ENCODE results near the gene PHF14.

The PHF14 gene

DNA sequence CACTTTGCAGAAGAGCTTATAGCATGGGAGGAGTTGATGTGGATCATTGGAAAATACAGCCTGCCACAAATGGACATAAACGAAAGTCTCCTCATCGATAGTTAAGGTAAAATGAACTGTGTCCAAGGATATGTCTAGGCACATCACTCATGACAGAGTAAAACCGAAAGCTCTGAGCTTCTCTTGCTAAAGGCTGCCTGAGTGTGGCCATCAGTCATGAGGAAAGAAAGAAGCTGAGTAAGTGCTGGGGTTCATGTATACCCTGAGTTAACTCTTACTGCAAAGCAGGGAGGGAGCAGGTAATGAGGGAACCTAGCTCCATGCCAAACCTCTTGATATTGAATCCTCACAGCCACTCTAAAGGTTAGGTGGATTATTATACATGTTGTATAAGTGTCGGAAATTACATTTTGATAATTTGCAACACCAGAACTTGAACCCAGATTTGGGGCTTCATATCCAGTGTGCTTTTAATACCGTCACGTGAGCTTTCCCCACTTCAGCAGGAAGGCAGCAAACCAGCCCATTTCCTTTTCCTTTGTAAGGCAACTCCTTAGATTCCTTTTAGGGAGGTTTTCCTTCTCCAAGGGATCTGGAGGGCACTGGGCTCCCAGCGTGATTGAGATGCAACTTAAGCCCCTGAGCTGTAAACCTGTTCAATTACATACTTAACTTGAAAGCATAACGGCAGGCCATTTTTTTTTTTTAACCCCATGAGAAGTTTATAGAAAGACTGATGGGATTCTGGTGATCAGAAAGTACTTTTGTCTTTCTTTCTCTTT lies 215.0 kb downstream of the PHF14 start:
- H3K9me3 ChIP-seq (ENCODE audit: control insufficient read depth in 2 of 2, low read length in 2 of 2) = no peaks in the 10 kb centered on the region
- no peaks in the 10 kb centered on the region for H3K36me3 ChIP-seq (ENCODE audit: control insufficient read depth in 2 of 2, insufficient read depth in 2 of 2, low read length in 2 of 2)
- H3K9ac ChIP-seq (ENCODE audit: low read depth in 1 of 2, low read length in 2 of 2) = no peak overlapping the region
- no peak overlapping the region for H3K4me3 ChIP-seq (ENCODE audit: low read length in 2 of 2)
- no peak overlapping the region for H3K27ac ChIP-seq (ENCODE audit: low read depth in 2 of 2, low read length in 2 of 2)
- no peaks in the 10 kb centered on the region for H3K4me1 ChIP-seq (ENCODE audit: control insufficient read depth in 2 of 2, insufficient read depth in 2 of 2, low read length in 2 of 2)
- no peaks in the 10 kb centered on the region for H3K27me3 ChIP-seq (ENCODE audit: control insufficient read depth in 2 of 2, insufficient read depth in 2 of 2, low read length in 2 of 2)

DNA sequence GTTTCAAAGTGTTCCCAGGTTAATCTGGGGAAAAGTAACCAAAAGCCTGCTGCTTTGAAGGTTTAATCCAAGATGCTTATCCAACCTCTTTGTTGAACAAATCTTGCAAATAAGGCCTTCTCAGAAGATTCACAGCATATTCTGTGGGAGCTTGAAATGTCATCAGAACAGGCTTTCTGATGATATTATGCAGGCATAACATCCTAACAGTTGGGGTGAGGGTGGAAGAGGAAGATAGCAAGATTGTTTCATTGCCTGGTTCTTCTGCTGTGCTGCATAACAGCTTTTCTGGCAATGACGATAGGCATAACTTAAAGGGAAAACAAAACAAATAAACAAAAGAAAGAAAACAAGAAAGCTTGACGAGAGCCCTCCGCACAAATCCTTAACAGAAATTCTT lies 217.4 kb downstream of the PHF14 start:
- Histone ChIP-seq H3K27ac (ENCODE audit: low read depth in 2 of 2, low read length in 2 of 2) (no peak overlapping the region), H3K4me1 (ENCODE audit: control insufficient read depth in 2 of 2, insufficient read depth in 2 of 2, low read length in 2 of 2) (no peaks in the 10 kb centered on the region), H3K9ac (ENCODE audit: low read depth in 1 of 2, low read length in 2 of 2) (no peak overlapping the region), H3K36me3 (ENCODE audit: control insufficient read depth in 2 of 2, insufficient read depth in 2 of 2, low read length in 2 of 2) (no peaks in the 10 kb centered on the region), H3K27me3 (ENCODE audit: control insufficient read depth in 2 of 2, insufficient read depth in 2 of 2, low read length in 2 of 2) (no peaks in the 10 kb centered on the region), H3K4me3 (ENCODE audit: low read length in 2 of 2) (no peak overlapping the region), H3K9me3 (ENCODE audit: control insufficient read depth in 2 of 2, low read length in 2 of 2) (no peaks in the 10 kb centered on the region)

DNA sequence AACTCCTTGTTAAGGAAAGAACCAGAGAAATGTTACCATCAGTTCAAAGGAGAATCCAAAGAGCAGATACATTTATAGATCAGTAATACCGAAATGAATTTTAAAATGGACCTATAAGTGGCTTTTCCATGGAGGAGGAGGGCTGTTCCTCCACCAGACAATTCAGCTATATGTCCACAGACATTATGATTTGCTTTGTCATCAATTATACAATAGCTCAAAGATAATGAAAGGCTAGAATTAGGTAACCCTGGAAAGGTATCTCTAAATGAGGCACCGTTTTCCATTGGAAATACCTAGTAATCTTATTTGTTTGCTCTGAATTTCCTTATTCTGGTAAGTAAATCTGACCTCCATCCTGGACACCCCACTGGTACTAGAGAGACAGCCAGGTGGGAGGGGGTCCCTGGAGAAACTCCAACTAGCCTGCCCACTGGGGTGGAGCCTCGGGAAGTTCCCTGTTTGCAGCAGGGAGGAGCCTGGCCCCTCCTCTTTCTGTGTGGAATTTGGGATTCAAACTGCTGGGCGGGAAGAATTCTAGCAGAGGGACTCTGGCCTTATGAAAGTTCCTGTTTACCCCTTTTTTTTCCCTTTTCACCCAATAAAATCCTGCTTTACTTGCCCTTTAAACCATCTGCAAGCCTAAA lies 218.0 kb downstream of the PHF14 start:
- no peaks in the 10 kb centered on the region for H3K4me1 ChIP-seq (ENCODE audit: control insufficient read depth in 2 of 2, insufficient read depth in 2 of 2, low read length in 2 of 2)
- H3K36me3 ChIP-seq (ENCODE audit: control insufficient read depth in 2 of 2, insufficient read depth in 2 of 2, low read length in 2 of 2) = no peaks in the 10 kb centered on the region
- no peak overlapping the region for H3K4me3 ChIP-seq (ENCODE audit: low read length in 2 of 2)

DNA sequence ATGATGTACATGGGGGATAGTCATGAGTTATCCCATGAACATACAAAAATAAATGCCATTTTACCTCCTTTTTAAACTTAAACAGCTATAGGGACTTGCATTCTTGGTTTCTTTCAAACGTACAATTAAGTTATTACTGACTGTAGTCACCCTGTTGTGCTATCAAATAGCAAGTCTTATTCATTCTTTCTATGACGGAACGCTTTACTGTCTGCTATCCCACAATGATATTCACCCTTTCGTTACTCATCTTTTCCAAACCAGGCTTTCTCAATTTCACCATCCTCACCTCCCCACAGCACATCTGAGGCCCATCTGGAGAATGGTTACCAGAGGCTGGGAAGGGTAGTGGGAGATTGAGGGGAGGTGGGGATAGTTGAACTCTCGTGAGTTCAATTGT lies 218.8 kb downstream of the PHF14 start:
- H3K27ac ChIP-seq (ENCODE audit: low read depth in 2 of 2, low read length in 2 of 2) = peak overlapping the region; percentile 17 to 44
- H3K27me3 ChIP-seq (ENCODE audit: control insufficient read depth in 2 of 2, insufficient read depth in 2 of 2, low read length in 2 of 2) = no peaks in the 10 kb centered on the region
- H3K4me3 ChIP-seq (ENCODE audit: low read length in 2 of 2) = peak overlapping the region in 1 of 2 donors; percentile 50
- no peaks in the 10 kb centered on the region for H3K9me3 ChIP-seq (ENCODE audit: control insufficient read depth in 2 of 2, low read length in 2 of 2)
- H3K4me1 ChIP-seq (ENCODE audit: control insufficient read depth in 2 of 2, insufficient read depth in 2 of 2, low read length in 2 of 2) = no peaks in the 10 kb centered on the region
- H3K9ac ChIP-seq (ENCODE audit: low read depth in 1 of 2, low read length in 2 of 2) = peak overlapping the region in 1 of 2 donors; percentile 8
- H3K36me3 ChIP-seq (ENCODE audit: control insufficient read depth in 2 of 2, insufficient read depth in 2 of 2, low read length in 2 of 2) = no peaks in the 10 kb centered on the region

More for the DNA sequence above, 218.0 kb downstream of the PHF14 start:
- Histone ChIP-seq H3K9ac (ENCODE audit: low read depth in 1 of 2, low read length in 2 of 2) (no peak overlapping the region), H3K27me3 (ENCODE audit: control insufficient read depth in 2 of 2, insufficient read depth in 2 of 2, low read length in 2 of 2) (no peaks in the 10 kb centered on the region), H3K27ac (ENCODE audit: low read depth in 2 of 2, low read length in 2 of 2) (no peak overlapping the region), H3K9me3 (ENCODE audit: control insufficient read depth in 2 of 2, low read length in 2 of 2) (no peaks in the 10 kb centered on the region)

DNA sequence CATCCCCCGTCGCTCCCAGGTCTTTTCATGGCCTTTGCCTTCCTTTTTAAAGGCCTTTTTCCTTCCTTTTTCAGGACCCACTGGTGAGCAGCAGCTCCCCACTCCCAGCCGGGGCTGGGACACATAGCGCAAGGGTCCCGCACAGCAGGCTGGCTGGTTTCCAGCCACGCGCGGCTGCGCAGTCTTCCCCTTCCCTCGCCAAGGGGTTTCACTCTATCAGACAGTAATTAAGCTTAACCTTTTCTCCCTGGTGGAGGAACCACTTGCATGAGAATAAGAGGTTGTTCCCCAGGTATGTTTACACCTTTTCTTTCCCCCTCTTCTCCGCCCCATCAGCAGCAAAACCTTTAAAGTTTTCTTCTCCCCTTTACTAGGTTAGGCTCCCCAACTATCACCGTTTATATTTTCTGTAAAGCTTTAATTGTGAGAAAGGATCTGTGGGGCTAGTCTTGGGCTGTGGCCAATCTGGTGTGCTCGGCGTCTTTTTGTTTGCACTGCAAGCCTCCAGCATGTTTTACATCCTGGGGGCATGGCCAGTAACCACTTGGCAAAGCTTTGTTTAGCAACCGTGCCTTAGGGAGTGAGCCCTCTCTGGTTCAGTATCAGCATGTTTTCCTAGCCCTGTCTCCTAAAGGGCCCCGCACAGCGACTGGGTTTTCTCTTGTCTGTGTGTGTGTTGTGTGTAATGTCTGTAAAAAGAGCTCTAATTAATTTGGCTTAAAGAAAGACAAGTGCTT lies 219.6 kb downstream of the PHF14 start:
- H3K27ac ChIP-seq (ENCODE audit: low read depth in 2 of 2, low read length in 2 of 2) = peak overlapping the region; percentile 17 to 44
- H3K9ac ChIP-seq (ENCODE audit: low read depth in 1 of 2, low read length in 2 of 2) = peak overlapping the region in 1 of 2 donors; percentile 8
- H3K4me3 ChIP-seq (ENCODE audit: low read length in 2 of 2) = peak overlapping the region in 1 of 2 donors; percentile 50

DNA sequence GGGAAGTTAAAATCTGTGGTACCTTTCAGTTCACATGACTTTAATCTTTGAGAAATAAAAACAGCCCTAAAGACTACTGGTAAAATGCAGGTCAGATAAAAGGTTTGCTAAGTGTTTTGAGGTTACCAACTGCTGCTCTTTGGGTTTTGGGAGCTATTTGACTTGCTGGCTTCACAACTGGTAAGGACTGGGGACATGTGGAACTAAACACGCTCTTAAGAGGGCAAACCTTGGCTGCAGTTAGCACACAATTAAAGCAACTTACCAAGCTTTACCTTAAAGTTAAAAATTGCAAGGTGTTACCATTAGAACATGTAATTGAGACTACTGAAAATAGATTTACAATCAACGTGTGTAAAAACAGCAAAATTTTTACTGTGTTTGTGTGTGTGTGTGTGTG lies 220.2 kb downstream of the PHF14 start:
- Histone ChIP-seq H3K27me3 (ENCODE audit: control insufficient read depth in 2 of 2, insufficient read depth in 2 of 2, low read length in 2 of 2) (no peaks in the 10 kb centered on the region), H3K36me3 (ENCODE audit: control insufficient read depth in 2 of 2, insufficient read depth in 2 of 2, low read length in 2 of 2) (no peaks in the 10 kb centered on the region), H3K4me1 (ENCODE audit: control insufficient read depth in 2 of 2, insufficient read depth in 2 of 2, low read length in 2 of 2) (no peaks in the 10 kb centered on the region), H3K27ac (ENCODE audit: low read depth in 2 of 2, low read length in 2 of 2) (no peak overlapping the region), H3K4me3 (ENCODE audit: low read length in 2 of 2) (peak overlapping the region; percentile 10 to 50), H3K9me3 (ENCODE audit: control insufficient read depth in 2 of 2, low read length in 2 of 2) (no peaks in the 10 kb centered on the region), H3K9ac (ENCODE audit: low read depth in 1 of 2, low read length in 2 of 2) (no peak overlapping the region)

More for the DNA sequence above, 219.6 kb downstream of the PHF14 start:
- no peaks in the 10 kb centered on the region for H3K27me3 ChIP-seq (ENCODE audit: control insufficient read depth in 2 of 2, insufficient read depth in 2 of 2, low read length in 2 of 2)
- no peaks in the 10 kb centered on the region for H3K9me3 ChIP-seq (ENCODE audit: control insufficient read depth in 2 of 2, low read length in 2 of 2)
- no peaks in the 10 kb centered on the region for H3K4me1 ChIP-seq (ENCODE audit: control insufficient read depth in 2 of 2, insufficient read depth in 2 of 2, low read length in 2 of 2)
- H3K36me3 ChIP-seq (ENCODE audit: control insufficient read depth in 2 of 2, insufficient read depth in 2 of 2, low read length in 2 of 2) = no peaks in the 10 kb centered on the region

DNA sequence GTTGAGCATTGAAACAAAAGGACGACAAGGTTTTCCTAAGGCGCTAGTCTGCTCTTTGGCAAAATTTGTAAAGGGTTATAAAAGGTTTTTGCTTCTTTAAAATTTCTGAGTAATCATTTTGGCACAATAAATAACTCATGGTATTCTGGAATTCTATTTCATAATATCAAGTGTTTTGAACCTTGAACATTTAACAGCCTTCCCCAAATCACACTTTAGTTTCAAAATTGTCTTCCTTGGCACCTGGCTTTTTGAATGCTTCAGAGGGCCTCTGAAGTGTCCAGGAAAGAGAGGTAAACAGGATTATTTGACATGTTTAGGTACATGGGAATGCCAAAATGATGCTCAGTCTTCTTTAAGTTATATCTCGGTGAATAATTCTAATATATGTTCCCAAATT lies 220.8 kb downstream of the PHF14 start:
- Histone ChIP-seq H3K27me3 (ENCODE audit: control insufficient read depth in 2 of 2, insufficient read depth in 2 of 2, low read length in 2 of 2) (no peaks in the 10 kb centered on the region), H3K9me3 (ENCODE audit: control insufficient read depth in 2 of 2, low read length in 2 of 2) (no peaks in the 10 kb centered on the region), H3K9ac (ENCODE audit: low read depth in 1 of 2, low read length in 2 of 2) (no peak overlapping the region), H3K36me3 (ENCODE audit: control insufficient read depth in 2 of 2, insufficient read depth in 2 of 2, low read length in 2 of 2) (no peaks in the 10 kb centered on the region), H3K4me1 (ENCODE audit: control insufficient read depth in 2 of 2, insufficient read depth in 2 of 2, low read length in 2 of 2) (no peaks in the 10 kb centered on the region), H3K27ac (ENCODE audit: low read depth in 2 of 2, low read length in 2 of 2) (no peak overlapping the region), H3K4me3 (ENCODE audit: low read length in 2 of 2) (no peak overlapping the region)

DNA sequence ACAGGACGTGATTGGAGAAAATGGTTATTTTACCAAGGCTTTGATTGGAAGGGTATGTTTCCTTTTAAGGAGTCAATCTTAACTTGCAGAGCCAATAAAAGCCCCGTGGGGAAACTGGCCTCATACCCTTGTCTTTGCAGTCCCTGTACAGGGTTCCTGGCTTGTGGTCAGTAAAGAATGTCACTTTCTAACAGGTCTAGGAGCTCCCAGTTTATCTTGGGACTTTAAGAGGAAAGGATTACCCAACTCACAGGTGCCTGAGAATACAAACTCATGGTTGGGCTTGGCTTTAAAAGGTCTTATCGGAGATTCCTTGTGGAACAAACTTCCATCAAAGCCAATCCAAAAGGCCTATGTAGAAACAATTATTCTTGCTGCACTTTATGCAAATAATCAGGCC lies 221.8 kb downstream of the PHF14 start:
- Histone ChIP-seq H3K9ac (ENCODE audit: low read depth in 1 of 2, low read length in 2 of 2) (no peak overlapping the region), H3K27me3 (ENCODE audit: control insufficient read depth in 2 of 2, insufficient read depth in 2 of 2, low read length in 2 of 2) (no peaks in the 10 kb centered on the region), H3K4me1 (ENCODE audit: control insufficient read depth in 2 of 2, insufficient read depth in 2 of 2, low read length in 2 of 2) (no peaks in the 10 kb centered on the region), H3K36me3 (ENCODE audit: control insufficient read depth in 2 of 2, insufficient read depth in 2 of 2, low read length in 2 of 2) (no peaks in the 10 kb centered on the region), H3K27ac (ENCODE audit: low read depth in 2 of 2, low read length in 2 of 2) (no peak overlapping the region), H3K4me3 (ENCODE audit: low read length in 2 of 2) (no peak overlapping the region), H3K9me3 (ENCODE audit: control insufficient read depth in 2 of 2, low read length in 2 of 2) (no peaks in the 10 kb centered on the region)

DNA sequence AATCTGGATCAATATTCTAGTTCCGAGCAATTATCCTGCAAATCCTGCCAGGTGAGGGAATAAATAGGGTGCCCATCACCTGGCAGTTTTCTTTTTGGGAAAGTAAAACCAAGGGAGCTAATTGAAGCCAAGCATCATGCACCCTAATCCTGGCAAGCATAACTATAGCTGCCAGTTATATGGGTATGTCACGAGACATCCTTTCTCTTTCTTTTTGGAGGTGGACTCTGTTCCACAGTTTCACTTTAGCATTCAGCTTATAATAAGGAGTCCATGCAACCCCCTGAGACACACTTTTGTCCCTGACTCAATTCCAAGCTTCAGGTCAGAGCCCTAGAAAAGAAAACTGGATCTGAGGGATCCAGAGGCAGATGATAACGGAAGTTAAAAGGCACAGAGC lies 222.5 kb downstream of the PHF14 start:
- Histone ChIP-seq H3K36me3 (ENCODE audit: control insufficient read depth in 2 of 2, insufficient read depth in 2 of 2, low read length in 2 of 2) (no peaks in the 10 kb centered on the region), H3K27me3 (ENCODE audit: control insufficient read depth in 2 of 2, insufficient read depth in 2 of 2, low read length in 2 of 2) (no peaks in the 10 kb centered on the region)

DNA sequence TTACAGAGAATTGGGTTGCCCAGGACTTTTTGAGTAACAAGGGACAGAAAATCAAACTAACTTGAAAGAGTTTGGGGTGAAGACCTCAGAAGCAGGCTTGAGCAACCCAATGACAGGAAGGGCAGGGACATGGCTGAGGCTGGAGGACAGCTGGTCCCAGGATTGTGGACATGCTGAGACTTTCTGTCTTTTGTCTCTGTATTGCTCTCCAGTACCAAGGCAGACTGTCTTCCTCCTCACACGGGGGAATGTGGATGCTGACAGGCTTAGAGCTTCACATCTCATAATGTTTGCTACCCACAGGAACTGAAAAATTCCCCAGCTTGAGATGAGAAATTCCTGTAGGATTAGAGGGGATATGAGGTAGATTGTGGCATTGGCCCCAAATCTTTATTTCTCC lies 229.6 kb downstream of the PHF14 start:
- H3K27me3 ChIP-seq (ENCODE audit: control insufficient read depth in 2 of 2, insufficient read depth in 2 of 2, low read length in 2 of 2) = no peaks in the 10 kb centered on the region
- no peaks in the 10 kb centered on the region for H3K36me3 ChIP-seq (ENCODE audit: control insufficient read depth in 2 of 2, insufficient read depth in 2 of 2, low read length in 2 of 2)
- H3K27ac ChIP-seq (ENCODE audit: low read depth in 2 of 2, low read length in 2 of 2) = peak overlapping the region in 1 of 2 donors; percentile 23
- H3K4me1 ChIP-seq (ENCODE audit: control insufficient read depth in 2 of 2, insufficient read depth in 2 of 2, low read length in 2 of 2) = no peaks in the 10 kb centered on the region
- no peaks in the 10 kb centered on the region for H3K9me3 ChIP-seq (ENCODE audit: control insufficient read depth in 2 of 2, low read length in 2 of 2)
- no peak overlapping the region for H3K9ac ChIP-seq (ENCODE audit: low read depth in 1 of 2, low read length in 2 of 2)
- no peak overlapping the region for H3K4me3 ChIP-seq (ENCODE audit: low read length in 2 of 2)

More for the DNA sequence above, 222.5 kb downstream of the PHF14 start:
- no peaks in the 10 kb centered on the region for H3K4me1 ChIP-seq (ENCODE audit: control insufficient read depth in 2 of 2, insufficient read depth in 2 of 2, low read length in 2 of 2)
- no peaks in the 10 kb centered on the region for H3K9me3 ChIP-seq (ENCODE audit: control insufficient read depth in 2 of 2, low read length in 2 of 2)
- no peak overlapping the region for H3K9ac ChIP-seq (ENCODE audit: low read depth in 1 of 2, low read length in 2 of 2)
- H3K4me3 ChIP-seq (ENCODE audit: low read length in 2 of 2) = no peak overlapping the region
- no peak overlapping the region for H3K27ac ChIP-seq (ENCODE audit: low read depth in 2 of 2, low read length in 2 of 2)

All from mucosa of rectum (tissue), 2 donors.